ENCODE data around the gene GSTO2.

The GSTO2 gene

DNA sequence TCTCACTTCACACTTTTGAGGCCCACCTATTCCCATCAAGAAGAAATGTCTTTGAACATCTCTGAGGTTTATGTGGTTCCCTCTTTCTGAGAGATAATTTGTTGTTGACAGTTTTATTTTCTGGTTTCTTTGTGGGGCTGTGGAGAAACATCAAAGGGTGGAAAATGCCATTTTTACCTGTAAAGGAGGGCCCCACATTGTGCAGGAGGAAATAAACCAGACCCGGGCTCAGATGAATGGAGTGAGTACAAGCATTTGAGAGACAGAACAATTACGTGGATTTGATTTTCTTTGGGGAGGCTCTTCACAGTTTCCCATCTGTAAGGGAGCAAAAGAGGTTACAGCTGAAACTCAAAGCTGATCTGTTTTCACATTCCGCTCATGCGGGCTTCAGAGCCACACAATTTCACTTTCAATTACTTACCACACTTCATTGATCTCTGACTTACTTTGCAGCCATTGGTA is 39.5 kb downstream of the GSTO2 start:
- DNase-seq (ENCODE audit: low spot score): no peak

DNA sequence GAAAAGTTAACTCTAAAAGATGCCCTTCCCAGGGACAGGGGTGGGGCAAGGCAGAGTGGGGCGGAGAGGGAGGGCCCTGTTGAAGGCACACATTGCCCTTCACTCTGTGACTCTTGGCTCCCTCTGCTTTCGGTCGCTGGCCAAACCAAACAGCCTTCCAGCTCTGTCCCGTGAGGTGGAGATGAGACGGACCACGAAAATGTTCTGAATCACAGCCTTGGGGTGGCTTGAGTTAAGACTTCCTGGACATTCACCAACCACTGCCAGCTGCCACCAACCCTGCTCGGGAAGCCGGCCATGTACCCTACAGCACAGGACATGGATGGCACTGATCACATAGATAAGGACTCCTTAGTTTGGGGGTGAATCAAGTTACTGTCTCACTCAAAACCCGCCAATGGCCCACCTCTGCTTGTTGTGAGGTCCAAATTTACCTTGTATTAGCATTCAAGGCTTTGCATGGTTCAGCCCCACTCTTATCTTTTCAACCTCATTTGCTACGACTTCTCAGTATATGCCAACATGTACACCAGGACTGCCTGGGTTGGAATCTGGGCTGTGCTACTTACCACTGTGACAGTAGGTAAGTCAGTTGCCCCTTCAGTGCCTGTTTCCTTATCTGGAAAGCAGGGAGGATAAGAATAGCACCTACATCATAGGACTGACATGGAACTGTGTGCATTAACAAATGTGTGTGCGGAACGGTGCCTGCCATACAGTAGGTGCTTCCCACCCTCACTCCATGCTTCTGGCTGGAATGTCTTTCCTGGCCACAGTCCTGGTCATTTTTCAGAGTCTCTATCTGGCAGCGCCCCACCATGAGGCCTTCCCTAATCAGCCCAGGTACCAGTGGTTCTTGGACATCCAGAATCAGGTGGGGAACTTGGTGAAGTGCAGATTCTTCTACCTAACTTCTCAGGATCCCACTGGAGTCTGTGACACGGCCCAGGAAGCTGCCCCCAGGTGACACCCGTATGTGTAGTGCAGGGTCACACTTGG is 41.3 kb downstream of the GSTO2 start:
- no peak for DNase-seq (ENCODE audit: low spot score)

- DNase-seq (ENCODE audit: low spot score): no peak
Observed at GRCh38 chr10:104311184-104311720, 42.3 kb downstream of the GSTO2 start.

DNA sequence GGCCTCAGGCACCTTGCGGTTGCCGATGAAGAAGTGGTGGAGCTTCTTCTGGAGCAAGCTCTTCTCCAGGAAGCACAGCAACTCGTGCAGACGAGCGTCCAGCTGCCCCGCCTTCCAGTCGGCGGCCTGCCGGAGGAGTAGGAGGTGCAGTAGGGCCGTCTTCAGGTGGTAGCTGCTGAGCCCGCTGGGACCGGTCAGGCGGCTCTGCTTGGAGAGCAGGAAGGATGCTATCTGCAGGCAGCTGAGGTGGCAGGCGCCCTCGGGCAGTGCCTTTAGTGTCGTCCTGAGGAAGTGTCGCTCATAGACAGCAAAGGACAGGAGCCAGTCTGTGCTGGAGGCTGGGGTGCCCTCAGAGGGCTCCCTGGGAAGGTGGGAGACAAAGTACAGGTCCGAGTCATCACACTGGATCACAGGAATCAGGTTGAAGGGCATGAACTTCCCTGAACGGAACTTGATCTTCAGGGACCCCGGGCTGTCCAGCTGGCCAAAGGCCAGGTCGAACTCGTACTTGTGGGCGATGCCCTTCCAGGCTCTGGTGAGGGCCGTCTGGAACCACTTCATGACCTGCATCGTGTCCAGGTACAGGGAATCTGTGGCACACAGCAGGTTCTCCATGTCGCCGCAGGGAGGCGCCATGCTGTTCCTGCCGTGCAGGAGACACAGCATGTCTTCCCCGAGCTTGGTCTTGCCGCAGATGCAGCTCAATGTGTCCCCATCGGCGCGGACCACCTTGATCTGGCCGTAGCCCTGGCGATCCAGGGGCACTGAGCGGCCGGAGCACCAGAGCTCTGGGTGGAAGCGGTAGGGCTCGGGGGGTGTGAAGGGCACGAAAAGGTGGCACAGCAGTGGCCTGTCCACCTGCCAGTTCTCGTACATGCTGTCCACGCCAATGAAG is 45.9 kb downstream of the GSTO2 start:
- DNase-seq (ENCODE audit: low spot score): no peak

- DNase-seq (ENCODE audit: low spot score): no peak
Observed at GRCh38 chr10:104315486-104315921, 46.5 kb downstream of the GSTO2 start.

GRCh38 chr10:104316321-104317099 is 47.5 kb downstream of the GSTO2 start:
- no peak for DNase-seq (ENCODE audit: low spot score)

- no peak for DNase-seq (ENCODE audit: low spot score)
Observed at GRCh38 chr10:104317269-104317710, 48.3 kb downstream of the GSTO2 start.

- no peak for DNase-seq (ENCODE audit: low spot score)
Observed at GRCh38 chr10:104317726-104318299, 48.8 kb downstream of the GSTO2 start.

DNA sequence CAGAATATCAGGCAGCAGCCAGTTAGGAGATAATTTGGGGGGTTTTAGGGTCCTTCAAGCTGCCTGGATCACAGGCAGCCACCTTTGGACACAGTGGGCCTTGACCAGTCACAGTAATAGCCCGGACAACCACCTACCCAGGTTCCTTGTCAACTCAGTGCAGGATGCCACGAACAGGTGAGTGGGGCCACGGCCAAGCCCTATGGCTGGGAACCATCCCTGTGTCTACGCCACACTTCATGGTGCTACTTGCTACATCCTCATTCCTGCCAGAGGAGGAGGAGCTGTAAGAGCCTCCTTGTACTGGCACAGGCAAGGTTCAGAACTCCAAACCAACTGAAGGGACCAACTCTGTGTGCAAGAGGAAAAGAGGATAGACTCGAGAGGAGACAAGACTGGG is 49.3 kb downstream of the GSTO2 start:
- no peak for DNase-seq (ENCODE audit: low spot score)

DNA sequence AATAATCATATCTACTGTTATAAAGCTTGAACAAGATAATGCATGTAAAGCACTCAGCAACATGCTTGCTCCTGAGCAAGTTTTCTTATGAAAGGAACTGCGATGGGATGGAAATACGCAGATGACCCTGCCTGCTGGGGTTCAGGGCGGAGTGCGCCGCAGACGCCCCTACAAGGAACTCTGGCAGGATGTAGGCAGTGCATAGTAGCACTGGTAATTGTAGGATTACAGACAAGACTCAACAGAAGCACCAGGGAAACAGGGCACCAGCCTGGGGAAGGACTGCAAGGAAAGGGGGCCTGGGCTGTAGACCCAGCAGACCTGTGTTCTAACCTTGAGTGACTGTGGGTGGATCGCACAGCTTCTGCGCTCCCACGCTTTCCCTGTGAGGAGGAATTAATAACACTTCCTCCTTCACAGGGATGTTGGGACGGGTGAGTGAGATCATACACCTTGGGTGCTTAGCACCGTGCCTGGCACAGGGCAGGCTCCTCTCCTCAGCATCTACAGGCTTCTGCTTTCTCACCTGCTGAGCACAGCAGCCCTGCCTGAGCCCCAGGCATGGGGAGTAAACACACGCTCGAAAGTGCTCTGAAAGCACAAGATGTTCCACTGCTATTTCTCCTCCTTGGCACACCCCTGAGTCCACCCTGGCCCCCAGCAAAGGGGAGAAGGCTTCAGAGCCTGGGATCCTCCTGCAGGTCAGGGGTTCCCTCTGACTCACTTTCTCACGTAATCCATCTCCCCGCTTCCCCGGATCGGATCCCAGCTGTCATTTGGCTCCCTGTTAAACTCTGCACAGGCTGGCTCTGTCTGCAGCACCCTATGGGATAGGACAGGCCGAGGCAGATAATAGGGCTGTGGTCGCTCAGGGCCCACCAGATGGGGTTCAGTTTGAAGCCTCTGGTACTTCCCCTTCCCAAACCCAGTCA is 50.1 kb downstream of the GSTO2 start:
- no peak for DNase-seq (ENCODE audit: low spot score)

GRCh38 chr10:104321226-104321625 is 52.2 kb downstream of the GSTO2 start:
- no peak for DNase-seq (ENCODE audit: low spot score)

DNA sequence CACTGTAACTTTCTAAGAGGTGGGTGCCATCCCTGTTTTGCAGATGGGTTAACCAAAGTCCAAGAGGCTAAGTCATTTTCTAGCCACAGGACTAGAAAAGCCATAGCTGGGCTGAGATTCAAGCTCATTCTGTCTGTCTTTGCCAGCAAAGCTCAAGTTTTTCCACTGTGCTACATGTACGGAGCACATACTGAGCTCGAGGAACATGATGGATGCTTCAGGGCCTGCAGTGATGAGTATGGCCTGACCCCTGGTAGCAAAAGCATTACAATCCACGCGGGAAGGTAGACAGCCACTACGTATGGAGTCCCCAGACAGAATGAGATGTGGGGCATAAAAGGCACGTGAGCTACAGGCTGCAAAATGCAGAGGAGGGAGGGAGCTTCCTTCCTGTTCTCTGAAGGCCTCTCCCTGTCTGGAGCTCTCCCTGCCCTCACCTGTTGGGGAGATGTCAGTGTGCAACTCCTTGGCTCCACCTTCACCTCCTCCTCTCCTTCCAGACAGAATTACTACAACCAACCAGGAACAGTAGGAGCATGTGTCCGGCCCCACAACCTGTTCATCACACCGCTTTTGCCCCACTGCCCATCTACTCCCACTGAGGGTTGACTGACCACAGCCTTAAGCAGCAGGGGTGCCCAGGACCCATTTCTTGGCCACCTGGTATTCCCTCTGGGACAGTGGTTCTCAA is 52.9 kb downstream of the GSTO2 start:
- DNase-seq (ENCODE audit: low spot score): no peak

DNA sequence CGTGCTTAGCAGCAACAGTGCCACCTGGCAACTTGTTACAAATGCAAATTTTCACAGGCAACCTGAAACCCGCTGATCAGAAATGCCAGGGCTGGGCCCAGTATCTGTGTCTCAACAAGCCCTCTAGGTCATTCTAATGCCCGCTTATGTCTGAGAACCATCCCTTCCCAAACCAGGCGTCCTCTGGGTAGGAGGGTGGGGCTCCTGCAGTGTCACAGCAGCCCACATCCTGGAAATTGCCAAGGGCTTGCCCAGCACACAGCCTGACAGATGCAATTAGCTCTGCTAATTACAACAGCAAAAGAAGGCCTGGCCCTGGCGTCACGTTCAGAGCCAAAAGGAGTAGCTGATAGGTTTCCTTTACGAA is 53.4 kb downstream of the GSTO2 start:
- DNase-seq (ENCODE audit: low spot score): no peak

GRCh38 chr10:104323085-104323484 is 54.1 kb downstream of the GSTO2 start:
- no peak for DNase-seq (ENCODE audit: low spot score)

DNA sequence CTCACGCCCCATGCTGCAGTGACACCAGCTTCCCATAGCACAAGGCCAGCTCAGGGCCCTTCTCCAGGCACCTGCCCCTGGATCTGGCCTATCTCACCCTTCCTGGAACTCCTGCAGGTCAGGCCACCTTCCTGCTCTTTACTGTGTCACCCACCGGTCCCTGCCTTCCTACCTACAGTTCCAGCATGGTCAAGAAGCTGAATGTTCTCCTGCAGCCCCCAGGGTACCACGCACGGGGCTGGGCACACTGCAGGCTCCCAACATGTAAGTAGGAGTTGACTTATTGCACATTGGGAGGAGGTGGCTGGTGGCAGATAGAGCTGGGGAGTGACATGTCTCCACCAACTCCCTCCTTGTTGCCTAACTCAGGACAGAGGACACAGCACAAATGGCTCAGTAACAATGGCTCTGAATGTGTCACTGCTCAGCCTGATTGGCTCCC is 54.8 kb downstream of the GSTO2 start:
- DNase-seq (ENCODE audit: low spot score): no peak

GRCh38 chr10:104324221-104324686 is 55.3 kb downstream of the GSTO2 start:
- no peak for DNase-seq (ENCODE audit: low spot score)

DNA sequence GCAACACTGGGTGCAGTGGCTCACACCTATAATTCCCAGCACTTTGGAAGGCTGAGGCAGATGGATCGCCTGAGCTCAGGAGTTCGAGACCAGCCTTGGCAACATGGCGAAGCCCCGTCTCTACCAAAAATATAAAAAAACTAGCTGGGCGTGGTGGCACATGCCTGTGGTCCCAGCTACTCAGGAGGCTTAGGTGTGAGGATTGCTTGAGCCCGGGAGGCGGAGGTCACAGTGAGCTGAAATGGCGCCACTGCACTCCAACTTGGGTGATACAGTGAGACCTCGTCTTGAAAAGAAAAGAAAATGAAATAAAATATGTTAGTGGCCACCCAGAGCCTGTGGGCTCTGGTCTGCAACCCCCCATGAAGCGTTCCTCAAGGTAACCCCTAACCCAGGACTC is 55.9 kb downstream of the GSTO2 start:
- no peak for DNase-seq (ENCODE audit: low spot score)

DNA sequence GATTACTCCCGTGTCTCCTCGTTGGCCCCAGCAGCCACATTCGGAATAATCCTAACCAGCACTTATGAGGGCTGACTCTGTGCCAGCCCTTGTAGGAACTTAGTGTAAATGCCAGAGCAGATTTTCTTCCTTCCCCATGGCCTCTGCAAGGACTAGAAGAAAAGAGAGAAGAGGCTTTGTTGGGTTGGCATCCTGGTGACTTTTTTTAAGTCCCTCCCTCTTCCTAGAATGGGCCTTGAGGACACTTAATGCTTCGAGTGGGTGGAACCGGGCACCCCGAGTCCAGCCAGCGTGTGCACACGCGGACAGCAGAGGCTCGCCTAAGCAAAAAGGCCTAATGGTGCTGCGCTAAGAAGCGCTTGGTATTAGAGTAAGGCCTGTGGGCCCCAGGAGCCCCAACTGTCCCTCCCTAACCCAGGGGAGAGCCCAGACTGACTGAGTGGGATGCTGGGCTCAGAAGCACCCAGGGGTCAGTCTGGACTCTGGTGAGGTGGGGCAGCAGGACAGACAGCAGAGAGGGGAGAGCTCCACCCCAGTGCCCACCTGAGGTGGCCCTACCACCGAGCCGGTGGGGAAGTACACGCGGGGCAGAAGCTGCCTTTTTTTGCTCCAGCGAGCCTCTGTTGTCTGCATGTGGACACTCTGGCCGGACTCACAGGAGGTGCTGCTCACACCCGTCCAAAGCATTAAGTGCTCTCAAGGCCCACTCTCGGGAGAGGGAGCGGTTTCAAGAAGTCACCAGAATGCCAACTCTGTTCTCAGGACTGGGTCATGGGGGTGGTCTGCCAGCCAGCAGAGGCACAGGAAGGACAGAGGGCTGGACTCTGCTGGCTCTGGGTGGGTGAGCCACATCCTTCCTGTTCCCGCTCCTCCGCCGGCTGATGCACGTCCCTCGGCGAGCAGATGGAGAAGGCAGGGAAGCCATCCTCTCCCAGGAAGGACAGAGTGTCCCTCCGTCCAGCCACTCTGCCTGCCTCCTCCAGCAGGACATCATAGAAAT is 56.8 kb downstream of the GSTO2 start:
- DNase-seq (ENCODE audit: low spot score): peak; percentile 75

Data from kidney capillary endothelial cell (primary cell).